Brain microvascular endothelial cell (primary cell): ENCODE data around the gene HNF4A.

Experiments used
- DNase-seq: peaks from one replicate; pipeline ENCODE4 v3.0.0-alpha.2; 2020
- H3K27ac ChIP-seq: fragments of 250-450 bp; sonication (Bioruptor Pico); 2 replicates; pipeline ENCODE4 v1.5.1; 2020; ENCODE audit warnings: mild to moderate bottlenecking, moderate library complexity
- H3K27me3 ChIP-seq: fragments of 250-450 bp; sonication (Bioruptor Pico); replicated peaks from 2 replicates; pipeline ENCODE4 v1.5.1; 2020; ENCODE audit warnings: mild to moderate bottlenecking
- H3K36me3 ChIP-seq: fragments of 250-450 bp; sonication (Bioruptor Pico); replicated peaks from 2 replicates; pipeline ENCODE4 v1.5.1; 2020; ENCODE audit warnings: mild to moderate bottlenecking
- H3K4me3 ChIP-seq: 2 replicates; pipeline ENCODE4 v1.5.1; 2011; ENCODE audit warnings: low read depth, mild to moderate bottlenecking, control low read depth, low read length, moderate library complexity
- CTCF ChIP-seq: IDR thresholded peaks from 2 replicates; pipeline ENCODE4 v1.5.1; 2011; ENCODE audit warnings: low read depth, mild to moderate bottlenecking, moderate library complexity, low read length, control low read depth, inconsistent platforms; ENCODE audit errors: missing control alignments
- in situ Hi-C: cut with HindIII; loops from 2 replicates; pipeline ENCODE4 v1.10.0; 2017; ENCODE audit warnings: low sequenced_read_pairs, low pct_ligation_motif_present

Gene HNF4A

DNA sequence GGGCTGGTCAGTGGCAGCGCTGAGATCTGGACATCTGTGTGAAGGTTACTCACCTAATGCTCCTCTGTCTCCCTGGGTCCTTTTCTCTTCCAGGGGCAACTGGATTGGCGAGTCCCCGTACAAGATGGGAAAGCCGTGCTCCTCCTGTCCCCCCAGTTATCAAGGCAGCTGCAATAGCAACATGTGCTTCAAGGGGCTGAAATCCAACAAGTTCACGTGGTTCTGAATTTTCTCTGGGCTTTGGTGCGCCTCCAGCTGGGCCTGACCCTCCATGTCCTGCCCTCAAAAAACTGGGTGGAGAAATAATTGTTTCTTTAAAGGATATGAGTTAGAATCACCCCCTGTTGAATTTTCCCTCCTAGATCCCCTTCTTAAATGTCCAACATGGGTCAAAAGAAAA, 4.9 kb upstream of the HNF4A start:
- no peak for DNase-seq
- no peaks in the 10 kb centered on the region for H3K27me3 ChIP-seq
- no peak overlapping the region for H3K27ac ChIP-seq
- TF ChIP-seq CTCF, result no peak
- H3K4me3 ChIP-seq, result no peak overlapping the region
- in situ Hi-C loops, result no loop called here
- H3K36me3 ChIP-seq, result no peaks in the 10 kb centered on the region

GRCh38 chr20:44354979-44355497, 461 bp upstream of the HNF4A start:
- TF ChIP-seq CTCF, result no peak
- Histone ChIP-seq H3K36me3 (no peaks in the 10 kb centered on the region), H3K27ac (no peak overlapping the region), H3K27me3 (no peaks in the 10 kb centered on the region), H3K4me3 (no peak overlapping the region)
- no peak for DNase-seq
- in situ Hi-C loops, result no loop called here

GRCh38 chr20:44356353-44356723, 839 bp downstream of the HNF4A start:
- in situ Hi-C loops, result no loop called here
- no peaks in the 10 kb centered on the region for H3K27me3 ChIP-seq
- H3K4me3 ChIP-seq, result no peak overlapping the region
- H3K36me3 ChIP-seq, result no peaks in the 10 kb centered on the region
- no peak for DNase-seq
- H3K27ac ChIP-seq, result no peak overlapping the region
- no peak for TF ChIP-seq CTCF

GRCh38 chr20:44357020-44357419, 1.5 kb downstream of the HNF4A start:
- no peak overlapping the region for H3K4me3 ChIP-seq
- no peaks in the 10 kb centered on the region for H3K27me3 ChIP-seq
- H3K36me3 ChIP-seq, result no peaks in the 10 kb centered on the region
- DNase-seq, result no peak
- in situ Hi-C loops, result no loop called here
- no peak overlapping the region for H3K27ac ChIP-seq
- no peak for TF ChIP-seq CTCF

- TF ChIP-seq CTCF, result no peak
- Histone ChIP-seq H3K27me3 (no peaks in the 10 kb centered on the region), H3K36me3 (no peaks in the 10 kb centered on the region), H3K27ac (no peak overlapping the region), H3K4me3 (no peak overlapping the region)
- DNase-seq, result no peak
- in situ Hi-C loops, result no loop called here
Observed at GRCh38 chr20:44357555-44358125, 2.1 kb downstream of the HNF4A start.

DNA sequence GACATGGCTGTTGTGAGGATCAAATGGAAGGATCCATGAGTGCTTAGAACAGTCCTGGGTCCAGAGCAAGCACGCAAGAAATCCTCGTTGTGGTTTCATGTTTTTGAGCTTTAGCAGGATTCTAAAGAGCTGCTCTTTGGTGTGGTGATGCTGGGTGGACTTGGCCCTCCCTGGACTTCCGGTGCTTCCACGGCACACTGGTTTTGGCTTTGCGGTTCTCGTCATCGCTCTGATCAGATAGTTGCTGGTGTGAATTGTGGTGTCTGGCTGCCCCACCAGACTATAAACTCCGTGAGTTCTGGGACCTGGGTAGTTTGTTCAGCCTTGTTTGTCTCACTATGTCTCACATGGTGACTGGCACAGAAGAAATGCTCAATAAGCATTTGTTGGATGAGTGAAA, 3.3 kb downstream of the HNF4A start:
- no peak for DNase-seq
- no peak overlapping the region for H3K27ac ChIP-seq
- H3K27me3 ChIP-seq, result no peaks in the 10 kb centered on the region
- no peak for TF ChIP-seq CTCF
- H3K4me3 ChIP-seq, result no peak overlapping the region
- in situ Hi-C loops, result no loop called here
- no peaks in the 10 kb centered on the region for H3K36me3 ChIP-seq
